OCI-LY3 (cell line): Measurements from ENCODE around the gene KAT6B.
A peak's percentile ranks its signal among the peaks of the same experiment; 100 is the strongest.
"Not testable (repeated sequence)": the region's sequence is repeated elsewhere in the genome, so short reads cannot be mapped to it uniquely, and the experiment has no call there.

Source experiments
- H2AFZ ChIP-seq: fragments of 200-600, 300-600 bp; shearing (Covaris generic); 2 replicates; pipeline ENCODE4 v1.6.0; 2014; ENCODE audit warnings: antibody characterized with exemption, low read depth, low read length
- H3K27ac ChIP-seq: fragments of 200-600, 300-600 bp; sonication (generic); 2 replicates; pipeline ENCODE4 v1.5.1; 2014; ENCODE audit warnings: mild to moderate bottlenecking, low read length, moderate library complexity, mixed read lengths
- H3K27me3 ChIP-seq: fragments of 200-600, 300-600 bp; sonication (generic); 2 replicates; pipeline ENCODE4 v1.6.1; 2014; ENCODE audit warnings: low read depth, low read length, mixed read lengths
- H3K36me3 ChIP-seq: fragments of 200-600, 300-600 bp; sonication (generic); replicated peaks from 2 replicates; pipeline ENCODE3; 2014; ENCODE audit warnings: low read depth, low read length, mixed read lengths
- H3K4me1 ChIP-seq: fragments of 300-600, 200-600 bp; sonication (generic); 2 replicates; pipeline ENCODE4 v1.6.1; 2014; ENCODE audit warnings: low read length, mixed read lengths
- H3K4me2 ChIP-seq: fragments of 200-600, 300-600 bp; sonication (generic); 2 replicates; pipeline ENCODE4 v1.6.1; 2014; ENCODE audit warnings: low read length, mixed read lengths
- H3K4me3 ChIP-seq: fragments of 300-600, 200-600 bp; sonication (generic); 2 replicates; pipeline ENCODE4 v1.5.1; 2014; ENCODE audit warnings: antibody characterized with exemption, mild to moderate bottlenecking, low read length, moderate library complexity
- H3K79me2 ChIP-seq: fragments of 300-600, 200-600 bp; shearing (Covaris generic); 2 replicates; pipeline ENCODE4 v1.6.1; 2014; ENCODE audit warnings: mild to moderate bottlenecking, low read length, mixed read lengths
- H3K9ac ChIP-seq: fragments of 300-600, 200-600 bp; shearing (Covaris generic); 2 replicates; pipeline ENCODE4 v1.6.0; 2014; ENCODE audit warnings: mild to moderate bottlenecking, low read length, moderate library complexity
- H3K9me3 ChIP-seq: fragments of 200-600, 300-600 bp; shearing (Covaris generic); 2 replicates; pipeline ENCODE4 v1.6.1; 2014; ENCODE audit warnings: low read length, mixed read lengths; ENCODE audit not compliant: insufficient read depth
- H4K20me1 ChIP-seq: fragments of 200-600, 300-600 bp; sonication (generic); 2 replicates; pipeline ENCODE4 v1.6.1; 2016; ENCODE audit warnings: low read length, mixed read lengths; ENCODE audit not compliant: insufficient read depth
- EZH2phosphoT487 ChIP-seq: fragments of 200-600 bp; shearing (Covaris generic); IDR thresholded peaks from 2 replicates; pipeline ENCODE4 v1.6.1; 2018; ENCODE audit warnings: antibody characterized with exemption, mixed run types, low read depth
- TF ChIP-seq, protein P1 (sequence below): fragments of 200-600, 300-600 bp; sonication (generic); IDR thresholded peaks from 2 replicates; pipeline ENCODE4 v1.5.1; 2014; ENCODE audit warnings: antibody characterized with exemption, low read length, low read depth

Gene KAT6B

DNA sequence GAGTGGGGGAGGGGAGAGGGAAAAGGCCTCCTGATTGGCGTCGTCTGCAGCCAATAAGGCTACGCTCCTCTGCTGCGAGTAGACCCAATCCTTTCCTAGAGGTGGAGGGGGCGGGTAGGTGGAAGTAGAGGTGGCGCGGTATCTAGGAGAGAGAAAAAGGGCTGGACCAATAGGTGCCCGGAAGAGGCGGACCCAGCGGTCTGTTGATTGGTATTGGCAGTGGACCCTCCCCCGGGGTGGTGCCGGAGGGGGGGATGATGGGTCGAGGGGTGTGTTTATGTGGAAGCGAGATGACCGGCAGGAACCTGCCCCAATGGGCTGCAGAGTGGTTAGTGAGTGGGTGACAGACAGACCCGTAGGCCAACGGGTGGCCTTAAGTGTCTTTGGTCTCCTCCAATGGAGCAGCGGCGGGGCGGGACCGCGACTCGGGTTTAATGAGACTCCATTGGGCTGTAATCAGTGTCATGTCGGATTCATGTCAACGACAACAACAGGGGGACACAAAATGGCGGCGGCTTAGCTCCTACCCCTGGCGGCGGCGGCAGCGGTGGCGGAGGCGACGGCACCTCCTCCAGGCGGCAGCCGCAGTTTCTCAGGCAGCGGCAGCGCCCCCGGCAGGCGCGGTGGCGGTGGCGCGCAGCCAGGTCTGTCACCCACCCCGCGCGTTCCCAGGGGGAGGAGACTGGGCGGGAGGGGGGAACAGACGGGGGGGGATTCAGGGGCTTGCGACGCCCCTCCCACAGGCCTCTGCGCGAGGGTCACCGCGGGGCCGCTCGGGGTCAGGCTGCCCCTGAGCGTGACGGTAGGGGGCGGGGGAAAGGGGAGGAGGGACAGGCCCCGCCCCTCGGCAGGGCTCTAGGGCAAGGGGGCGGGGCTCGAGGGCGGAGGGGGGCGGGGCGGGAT is at the start of gene KAT6B:
Gene KAT6B, plus strand, starts transcription at position 459 of the 903 bp plus-strand sequence. CDS start 16,258 bp downstream, outside the sequence.
- H4K20me1 ChIP-seq: no peaks in the 10 kb centered on the region
- peak within 1 kb of the TSS; percentile 81; the same call in 1 of the 2 replicates for H2AFZ ChIP-seq
- peak within 1 kb of the TSS; percentile 85 for H3K27ac ChIP-seq
- H3K9ac ChIP-seq: peak within 1 kb of the TSS; percentile 90
- no peaks in the 10 kb centered on the region for H3K27me3 ChIP-seq
- no peaks in the 10 kb centered on the region for H3K36me3 ChIP-seq
- H3K79me2 ChIP-seq: peaks cover 15% of the 10 kb centered on the region
- H3K9me3 ChIP-seq: no peaks in the 10 kb centered on the region
- TF ChIP-seq, protein P1, sequence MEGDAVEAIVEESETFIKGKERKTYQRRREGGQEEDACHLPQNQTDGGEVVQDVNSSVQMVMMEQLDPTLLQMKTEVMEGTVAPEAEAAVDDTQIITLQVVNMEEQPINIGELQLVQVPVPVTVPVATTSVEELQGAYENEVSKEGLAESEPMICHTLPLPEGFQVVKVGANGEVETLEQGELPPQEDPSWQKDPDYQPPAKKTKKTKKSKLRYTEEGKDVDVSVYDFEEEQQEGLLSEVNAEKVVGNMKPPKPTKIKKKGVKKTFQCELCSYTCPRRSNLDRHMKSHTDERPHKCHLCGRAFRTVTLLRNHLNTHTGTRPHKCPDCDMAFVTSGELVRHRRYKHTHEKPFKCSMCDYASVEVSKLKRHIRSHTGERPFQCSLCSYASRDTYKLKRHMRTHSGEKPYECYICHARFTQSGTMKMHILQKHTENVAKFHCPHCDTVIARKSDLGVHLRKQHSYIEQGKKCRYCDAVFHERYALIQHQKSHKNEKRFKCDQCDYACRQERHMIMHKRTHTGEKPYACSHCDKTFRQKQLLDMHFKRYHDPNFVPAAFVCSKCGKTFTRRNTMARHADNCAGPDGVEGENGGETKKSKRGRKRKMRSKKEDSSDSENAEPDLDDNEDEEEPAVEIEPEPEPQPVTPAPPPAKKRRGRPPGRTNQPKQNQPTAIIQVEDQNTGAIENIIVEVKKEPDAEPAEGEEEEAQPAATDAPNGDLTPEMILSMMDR: peak; percentile 13; the same call in 1 of the 2 replicates
- TF ChIP-seq EZH2phosphoT487: no peak
- H3K4me3 ChIP-seq: peak within 1 kb of the TSS; percentile 97
- peaks cover 12% of the 10 kb centered on the region for H3K4me1 ChIP-seq
- H3K4me2 ChIP-seq: peak within 1 kb of the TSS; percentile 97

DNA sequence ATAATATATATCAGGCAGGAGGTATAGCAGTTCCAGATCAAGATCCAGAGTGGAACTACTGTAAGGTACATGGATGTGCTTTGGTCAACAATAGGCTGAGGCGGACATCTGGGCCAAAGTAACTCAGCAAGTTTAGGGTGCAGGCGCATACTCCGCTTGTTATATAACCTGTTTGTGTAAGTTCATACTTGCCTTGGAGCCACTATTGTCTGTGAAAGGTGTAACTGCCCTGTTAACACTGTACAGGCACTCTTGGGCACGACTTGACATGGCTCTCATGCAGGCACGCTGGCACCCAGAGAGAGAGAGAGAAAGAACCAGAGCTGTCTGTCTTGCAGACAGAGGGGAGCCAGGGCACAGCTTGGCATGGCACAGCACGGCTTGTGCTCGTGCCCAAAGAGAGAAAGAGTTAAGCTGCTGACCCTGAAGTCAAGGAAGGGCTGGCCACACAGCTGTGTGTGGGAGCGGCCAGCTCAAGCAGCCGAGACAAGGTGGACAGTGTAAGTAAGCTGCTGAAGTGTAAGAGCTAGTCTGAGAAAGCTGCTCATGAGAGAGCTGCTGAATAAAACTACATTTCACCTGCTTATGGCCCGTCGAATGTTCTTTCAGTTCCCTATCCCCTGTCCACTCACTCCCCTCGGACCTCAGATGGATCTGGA is 47.8 kb upstream of the KAT6B start:
- Histone ChIP-seq H3K4me2 (no peak overlapping the region), H3K9me3 (no peaks in the 10 kb centered on the region), H3K36me3 (no peaks in the 10 kb centered on the region)

DNA sequence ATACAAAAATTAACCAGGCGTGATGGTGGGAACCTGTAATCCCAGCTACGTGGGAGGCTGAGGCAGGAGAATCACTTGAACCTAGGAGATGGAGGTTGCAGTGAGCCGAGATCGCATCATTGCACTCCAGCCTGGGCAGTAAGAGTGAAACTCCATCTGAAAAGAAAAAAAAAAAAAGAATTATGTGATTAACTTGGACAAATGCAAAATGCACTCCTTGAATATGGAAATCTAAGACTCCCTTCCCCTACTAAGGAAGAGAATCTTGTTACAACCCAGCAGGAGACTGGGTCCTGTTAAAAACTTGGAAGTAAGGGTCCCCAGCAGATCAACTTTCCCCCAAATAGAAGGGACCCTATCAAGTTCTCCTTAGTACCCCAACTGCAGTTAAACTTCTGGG is 44.5 kb upstream of the KAT6B start:
- not testable (repeated sequence) for H3K36me3 ChIP-seq, H3K27me3 ChIP-seq, H3K4me2 ChIP-seq, H3K27ac ChIP-seq, H3K4me3 ChIP-seq, H4K20me1 ChIP-seq, H3K9ac ChIP-seq, H2AFZ ChIP-seq, H3K4me1 ChIP-seq, H3K9me3 ChIP-seq, H3K79me2 ChIP-seq

More for the DNA sequence above, 47.8 kb upstream of the KAT6B start:
- Histone ChIP-seq H3K27me3 (no peaks in the 10 kb centered on the region), H3K4me3 (no peak overlapping the region), H3K4me1 (no peaks in the 10 kb centered on the region), H4K20me1 (no peaks in the 10 kb centered on the region), H3K79me2 (no peaks in the 10 kb centered on the region), H3K27ac (no peak overlapping the region), H2AFZ (no peak overlapping the region), H3K9ac (no peak overlapping the region)
- TF ChIP-seq EZH2phosphoT487: no peak
- TF ChIP-seq, protein P1: no peak

DNA sequence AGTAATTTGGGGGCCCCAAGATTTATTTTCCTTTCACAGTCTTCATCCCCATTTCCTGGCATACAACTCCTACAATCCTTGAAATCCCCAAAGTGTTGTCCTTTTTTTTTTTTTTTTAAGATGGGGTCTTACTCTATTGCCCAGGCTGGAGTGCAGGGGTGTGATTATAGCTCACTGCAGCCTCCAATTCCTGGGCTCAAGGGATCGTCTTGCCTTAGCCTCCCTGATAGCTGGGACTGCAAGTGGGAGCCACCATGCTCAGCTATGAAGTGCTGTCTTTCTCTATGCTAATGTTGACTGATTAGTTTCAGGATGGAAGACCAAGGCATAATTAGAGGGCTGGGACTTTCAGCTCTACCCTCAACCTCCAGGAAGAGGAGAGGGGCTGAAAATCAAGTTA is 41.9 kb upstream of the KAT6B start:
- no peak for TF ChIP-seq EZH2phosphoT487
- TF ChIP-seq, protein P1: no peak

More for the DNA sequence above, 41.9 kb upstream of the KAT6B start:
- Histone ChIP-seq H4K20me1 (no peaks in the 10 kb centered on the region), H3K9me3 (no peaks in the 10 kb centered on the region), H3K27ac (no peak overlapping the region), H3K4me2 (no peak overlapping the region), H3K79me2 (no peaks in the 10 kb centered on the region), H3K4me1 (no peaks in the 10 kb centered on the region), H3K27me3 (no peaks in the 10 kb centered on the region), H3K9ac (no peak overlapping the region), H2AFZ (no peak overlapping the region), H3K36me3 (no peaks in the 10 kb centered on the region), H3K4me3 (no peak overlapping the region)
